Astrocyte of the cerebellum (primary cell): ENCODE measurements around the gene ZNF524.

Experiments
- DNase-seq: peaks from one replicate; pipeline ENCODE4 v3.0.0-alpha.2; 2011; ENCODE audit warnings: low read depth
- H3K4me3 ChIP-seq: 2 replicates; pipeline ENCODE4 v1.5.1; 2011; ENCODE audit warnings: mild to moderate bottlenecking, low read depth, low read length, moderate library complexity
- CTCF ChIP-seq: IDR thresholded peaks from 2 replicates; pipeline ENCODE4 v1.5.1; 2012; ENCODE audit warnings: low read length, low read depth, moderate library complexity, mild to moderate bottlenecking; ENCODE audit errors: missing control alignments
- in situ Hi-C: cut with HindIII; loops from 2 replicates; pipeline ENCODE4 v1.10.0; 2017; ENCODE audit warnings: low sequenced_read_pairs

ZNF524 gene

GRCh38 chr19:55596304-55596703, 3.8 kb upstream of the ZNF524 start:
- TF ChIP-seq CTCF = no peak
- no peak overlapping the region for H3K4me3 ChIP-seq
- in situ Hi-C loops = no loop called here
- DNase-seq = no peak

- no peak for TF ChIP-seq CTCF
- DNase-seq = no peak
- no peak overlapping the region for H3K4me3 ChIP-seq
- in situ Hi-C loops = no loop called here
These were observed 2.6 kb upstream of the ZNF524 start for GRCh38 chr19:55597501-55597921.

- in situ Hi-C loops = no loop called here
- no peak overlapping the region for H3K4me3 ChIP-seq
These were observed 2.1 kb upstream of the ZNF524 start for GRCh38 chr19:55598034-55598433.

GRCh38 chr19:55598719-55599467, 1.2 kb upstream of the ZNF524 start:
- DNase-seq = peak; percentile 91
- peak overlapping the region; percentile 80 for H3K4me3 ChIP-seq
- in situ Hi-C loops = no loop called here
- no peak for TF ChIP-seq CTCF

More at GRCh38 chr19:55598034-55598433, 2.1 kb upstream of the ZNF524 start:
- DNase-seq = no peak
- no peak for TF ChIP-seq CTCF

GRCh38 chr19:55599468-55599841, 633 bp upstream of the ZNF524 start, which contains the start of gene FIZ1:
Gene FIZ1, minus strand, starts transcription at chr19:55599517. Its CDS starts 1,652 bp downstream, at chr19:55597865.
- peak within 1 kb of the TSS; percentile 80 for H3K4me3 ChIP-seq
- TF ChIP-seq CTCF = no peak
- DNase-seq = peak; percentile 98
- in situ Hi-C loops = no loop called here

- DNase-seq = no peak
- no peak for TF ChIP-seq CTCF
- in situ Hi-C loops = loop anchor here (10.0 to 25.0 kb wide), 2 partner anchors 246 to 1138 kb away; partner anchors contain the start of genes CDC42EP5, COX6B2 and LENG9
- peak overlapping the region; percentile 80 for H3K4me3 ChIP-seq
These were observed 557 bp downstream of the ZNF524 start for GRCh38 chr19:55600662-55601028.
